ENCODE measurements around the gene HOXC10. TPM values are rescaled to one million over a fixed set of nuclear protein-coding genes. Genes with fewer than 3 reads are reported as not detected.

The HOXC10 gene
- total and polyA plus RNA-seq, 2 donors (not counting 3 experiments of a cell fraction or from before 2014, with no cell fraction given): 0.18 TPM; not detected in 1

DNA sequence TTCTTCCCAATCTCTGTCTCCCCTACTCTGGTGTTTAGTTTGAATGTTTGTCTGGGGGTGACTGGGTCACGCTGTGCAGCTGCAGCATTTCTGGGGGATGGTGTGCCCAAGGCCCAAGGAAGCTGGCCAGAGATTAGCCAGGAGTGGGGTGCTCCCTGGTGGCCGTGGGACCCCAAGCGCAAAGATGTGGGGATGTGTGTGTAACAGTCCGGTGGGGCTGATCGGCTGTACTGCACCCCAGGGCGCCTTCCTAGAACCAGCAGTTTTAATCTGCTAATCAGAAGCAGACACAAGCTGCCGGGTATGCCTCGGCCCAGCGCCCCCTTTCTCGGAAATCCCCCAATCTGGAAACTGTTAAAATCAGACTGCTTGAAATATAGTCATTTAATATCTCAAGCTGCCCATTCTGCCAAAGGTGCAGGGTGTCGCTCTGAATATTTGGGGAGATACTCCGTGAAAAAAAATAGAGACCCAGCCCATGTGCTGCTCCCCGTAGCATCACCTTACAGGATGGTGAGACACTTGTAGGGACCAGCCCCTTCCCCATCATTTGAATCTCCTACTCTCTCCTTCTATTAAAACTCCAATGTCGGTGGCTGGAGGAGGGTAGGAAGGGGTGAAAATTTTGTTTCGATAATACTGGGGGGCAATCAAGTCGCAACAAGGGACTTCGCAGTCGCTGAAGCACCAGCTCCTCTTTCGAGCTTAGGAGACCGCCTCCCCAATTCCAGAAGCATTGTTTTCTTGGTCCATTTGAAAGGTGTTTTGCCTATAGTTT, 19.3 kb downstream of the HOXC10 start:
- dilution Hi-C loops (cut with MboI; ENCODE audit: extremely low pct_ligation_motif_present, low sequenced_read_pairs) (no loop called here), intact Hi-C loops (cut with micrococcal nuclease) (loop anchor here (10.0 kb wide), 1 partner anchor 361 kb away; the partner anchor contains the start of gene GPR84)
- Histone ChIP-seq H3K9me3 (replicated peaks; ENCODE audit: control insufficient read depth, insufficient read depth, low read length) (no peaks in the 10 kb centered on the region), H2AFZ (ENCODE audit: low read depth, low read length) (no peak overlapping the region), H3K4me2 (ENCODE audit: insufficient read depth, low read length) (no peak overlapping the region), H3K9me1 (replicated peaks; ENCODE audit: control insufficient read depth, extremely low read depth, insufficient read depth, low read length) (no peaks in the 10 kb centered on the region), H3K4me3 (replicated peaks in 1 of 3; ENCODE audit: insufficient read depth in 1 of 3, low read depth in 1 of 3, low read length in 3 of 3) (no peak overlapping the region), H3K9ac (replicated peaks; ENCODE audit: extremely low read depth, insufficient read depth, low read length) (no peak overlapping the region), H3K4me1 (ENCODE audit: control insufficient read depth, extremely low read depth, insufficient read depth, low read length) (no peaks in the 10 kb centered on the region), H4K20me1 (replicated peaks; ENCODE audit: control insufficient read depth, extremely low read depth, insufficient read depth, low read length) (no peaks in the 10 kb centered on the region), H3K27me3 (ENCODE audit: control insufficient read depth in 2 of 2, insufficient read depth in 2 of 2, low read length in 2 of 2) (peaks cover 74 to 89% of the 10 kb centered on the region in 2 experiments), H3K79me2 (ENCODE audit: control insufficient read depth, insufficient read depth, low read length) (no peaks in the 10 kb centered on the region), H3K27ac (ENCODE audit: insufficient read depth, low read depth, low read length) (no peak overlapping the region), H3K36me3 (ENCODE audit: control insufficient read depth in 2 of 2, extremely low read depth in 1 of 2, insufficient read depth in 2 of 2, low read length in 2 of 2) (no peaks in the 10 kb centered on the region)
- CTCF ChIA-PET: interaction anchor here (6.7 to 17.0 kb wide), 2 partner anchors 192 to 204 kb away, joined by 235 to 616 read pairs; partner anchors contain the start of gene SMUG1
- TF ChIP-seq, protein P1, sequence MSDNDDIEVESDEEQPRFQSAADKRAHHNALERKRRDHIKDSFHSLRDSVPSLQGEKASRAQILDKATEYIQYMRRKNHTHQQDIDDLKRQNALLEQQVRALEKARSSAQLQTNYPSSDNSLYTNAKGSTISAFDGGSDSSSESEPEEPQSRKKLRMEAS (IDR thresholded peaks at IDR 0.05; ENCODE audit: insufficient read depth, insufficient read length): no peak
- no peak for TF ChIP-seq MYC (IDR thresholded peaks at IDR 0.05; ENCODE audit: low read depth, low read length)
- TF ChIP-seq FOS (IDR thresholded peaks at IDR 0.05; ENCODE audit: borderline replicate concordance, insufficient read depth, low read length): no peak
- no peak for TF ChIP-seq EZH2 (IDR thresholded peaks at IDR 0.05; ENCODE audit: borderline replicate concordance, low read depth, low read length, severe bottlenecking)
- TF ChIP-seq JUN (IDR thresholded peaks at IDR 0.05; ENCODE audit: borderline replicate concordance, insufficient read depth, insufficient read length, low read depth): no peak
- TF ChIP-seq GATA2 (IDR thresholded peaks at IDR 0.05; ENCODE audit: insufficient read depth, insufficient read length, low read depth, low read length): no peak
- TF ChIP-seq, protein P2, sequence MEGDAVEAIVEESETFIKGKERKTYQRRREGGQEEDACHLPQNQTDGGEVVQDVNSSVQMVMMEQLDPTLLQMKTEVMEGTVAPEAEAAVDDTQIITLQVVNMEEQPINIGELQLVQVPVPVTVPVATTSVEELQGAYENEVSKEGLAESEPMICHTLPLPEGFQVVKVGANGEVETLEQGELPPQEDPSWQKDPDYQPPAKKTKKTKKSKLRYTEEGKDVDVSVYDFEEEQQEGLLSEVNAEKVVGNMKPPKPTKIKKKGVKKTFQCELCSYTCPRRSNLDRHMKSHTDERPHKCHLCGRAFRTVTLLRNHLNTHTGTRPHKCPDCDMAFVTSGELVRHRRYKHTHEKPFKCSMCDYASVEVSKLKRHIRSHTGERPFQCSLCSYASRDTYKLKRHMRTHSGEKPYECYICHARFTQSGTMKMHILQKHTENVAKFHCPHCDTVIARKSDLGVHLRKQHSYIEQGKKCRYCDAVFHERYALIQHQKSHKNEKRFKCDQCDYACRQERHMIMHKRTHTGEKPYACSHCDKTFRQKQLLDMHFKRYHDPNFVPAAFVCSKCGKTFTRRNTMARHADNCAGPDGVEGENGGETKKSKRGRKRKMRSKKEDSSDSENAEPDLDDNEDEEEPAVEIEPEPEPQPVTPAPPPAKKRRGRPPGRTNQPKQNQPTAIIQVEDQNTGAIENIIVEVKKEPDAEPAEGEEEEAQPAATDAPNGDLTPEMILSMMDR (IDR thresholded peaks at IDR 0.05; ENCODE audit: extremely low read depth in 1 of 2, insufficient read depth in 1 of 2, low read depth in 1 of 2, low read length in 2 of 2): no peak
- TF ChIP-seq POLR2AphosphoS5 (IDR thresholded peaks at IDR 0.05; ENCODE audit: insufficient read depth, low read depth, low read length): no peak
- TF ChIP-seq POLR2A (IDR thresholded peaks at IDR 0.05; ENCODE audit: low read depth, low read length): no peak
- no TSS peak for BruUV-seq (replicated peaks)
- no peak for FAIRE-seq
- POLR2A ChIA-PET: no interaction called here
- DNase-seq (ENCODE audit: low read depth, low spot score): no peak

Data from endothelial cell of umbilical vein (primary cell).